ENCODE measurements around the gene PVRIG. TPM values are rescaled to one million over a fixed set of nuclear protein-coding genes. Genes with fewer than 3 reads are reported as not detected.
A peak's percentile ranks its signal among the peaks of the same experiment; 100 is the strongest.
"Not testable (repeated sequence)": the region's sequence is repeated elsewhere in the genome, so short reads cannot be mapped to it uniquely, and the experiment has no call there.

Gene PVRIG
- polyA plus RNA-seq, 4 donors, result 3.7 to 4.7 (median 4.4) TPM

- no peak for DNase-seq (ENCODE audit: low read depth in 4 of 4, low spot score in 3 of 4)
Measured at GRCh38 chr7:100192969-100193368, 26.8 kb upstream of the PVRIG start.

- DNase-seq (ENCODE audit: low read depth in 4 of 4, low spot score in 3 of 4), result no peak
Measured at GRCh38 chr7:100195222-100195621, 24.5 kb upstream of the PVRIG start.

GRCh38 chr7:100195901-100196322 lies 23.8 kb upstream of the PVRIG start:
- DNase-seq (ENCODE audit: low read depth in 4 of 4, low spot score in 3 of 4), result not testable (repeated sequence)

GRCh38 chr7:100198266-100198665 lies 21.5 kb upstream of the PVRIG start:
- DNase-seq (ENCODE audit: low read depth in 4 of 4, low spot score in 3 of 4), result no peak

- no peak for DNase-seq (ENCODE audit: low read depth in 4 of 4, low spot score in 3 of 4)
Measured at GRCh38 chr7:100200693-100201092, 19.1 kb upstream of the PVRIG start.

GRCh38 chr7:100204454-100204853 lies 15.3 kb upstream of the PVRIG start:
- DNase-seq (ENCODE audit: low read depth in 4 of 4, low spot score in 3 of 4), result no peak

- DNase-seq (ENCODE audit: low read depth in 4 of 4, low spot score in 3 of 4), result peak in 2 of 4 donors; percentile 30 to 43
Measured at GRCh38 chr7:100208911-100209408, 10.8 kb upstream of the PVRIG start.

GRCh38 chr7:100209493-100209892 lies 10.3 kb upstream of the PVRIG start:
- no peak for DNase-seq (ENCODE audit: low read depth in 4 of 4, low spot score in 3 of 4)

- DNase-seq (ENCODE audit: low read depth in 4 of 4, low spot score in 3 of 4), result no peak
Measured at GRCh38 chr7:100210805-100211204, 8.9 kb upstream of the PVRIG start.

- DNase-seq (ENCODE audit: low read depth in 4 of 4, low spot score in 3 of 4), result no peak
Measured at GRCh38 chr7:100211342-100211780, 8.4 kb upstream of the PVRIG start.

GRCh38 chr7:100212631-100213286 lies 7.0 kb upstream of the PVRIG start:
- DNase-seq (ENCODE audit: low read depth in 4 of 4, low spot score in 3 of 4), result no peak

GRCh38 chr7:100213672-100214071 lies 6.1 kb upstream of the PVRIG start:
- DNase-seq (ENCODE audit: low read depth in 4 of 4, low spot score in 3 of 4), result no peak

GRCh38 chr7:100214356-100214755 lies 5.4 kb upstream of the PVRIG start:
- DNase-seq (ENCODE audit: low read depth in 4 of 4, low spot score in 3 of 4), result not testable (repeated sequence)

- no peak for DNase-seq (ENCODE audit: low read depth in 4 of 4, low spot score in 3 of 4)
Measured at GRCh38 chr7:100215895-100216294, 3.9 kb upstream of the PVRIG start.

- not testable (repeated sequence) for DNase-seq (ENCODE audit: low read depth in 4 of 4, low spot score in 3 of 4)
Measured at GRCh38 chr7:100217934-100218333, 1.8 kb upstream of the PVRIG start.

GRCh38 chr7:100219271-100219737 lies 445 bp upstream of the PVRIG start:
- DNase-seq (ENCODE audit: low read depth in 4 of 4, low spot score in 3 of 4), result no peak

GRCh38 chr7:100220586-100221230 lies 959 bp downstream of the PVRIG start:
- no peak for DNase-seq (ENCODE audit: low read depth in 4 of 4, low spot score in 3 of 4)

GRCh38 chr7:100221231-100221718 lies 1.5 kb downstream of the PVRIG start:
- no peak for DNase-seq (ENCODE audit: low read depth in 4 of 4, low spot score in 3 of 4)

- no peak for DNase-seq (ENCODE audit: low read depth in 4 of 4, low spot score in 3 of 4)
Measured at GRCh38 chr7:100221767-100222444, 2.2 kb downstream of the PVRIG start.

GRCh38 chr7:100222445-100223132 lies 2.8 kb downstream of the PVRIG start:
- no peak for DNase-seq (ENCODE audit: low read depth in 4 of 4, low spot score in 3 of 4)
